ENCODE measurements around the gene TRPV2. TPM values are rescaled to one million over a fixed set of nuclear protein-coding genes. Genes with fewer than 3 reads are reported as not detected.

The TRPV2 gene
- total RNA-seq, 1 donor from 2014 or later = 14.5 TPM

DNA sequence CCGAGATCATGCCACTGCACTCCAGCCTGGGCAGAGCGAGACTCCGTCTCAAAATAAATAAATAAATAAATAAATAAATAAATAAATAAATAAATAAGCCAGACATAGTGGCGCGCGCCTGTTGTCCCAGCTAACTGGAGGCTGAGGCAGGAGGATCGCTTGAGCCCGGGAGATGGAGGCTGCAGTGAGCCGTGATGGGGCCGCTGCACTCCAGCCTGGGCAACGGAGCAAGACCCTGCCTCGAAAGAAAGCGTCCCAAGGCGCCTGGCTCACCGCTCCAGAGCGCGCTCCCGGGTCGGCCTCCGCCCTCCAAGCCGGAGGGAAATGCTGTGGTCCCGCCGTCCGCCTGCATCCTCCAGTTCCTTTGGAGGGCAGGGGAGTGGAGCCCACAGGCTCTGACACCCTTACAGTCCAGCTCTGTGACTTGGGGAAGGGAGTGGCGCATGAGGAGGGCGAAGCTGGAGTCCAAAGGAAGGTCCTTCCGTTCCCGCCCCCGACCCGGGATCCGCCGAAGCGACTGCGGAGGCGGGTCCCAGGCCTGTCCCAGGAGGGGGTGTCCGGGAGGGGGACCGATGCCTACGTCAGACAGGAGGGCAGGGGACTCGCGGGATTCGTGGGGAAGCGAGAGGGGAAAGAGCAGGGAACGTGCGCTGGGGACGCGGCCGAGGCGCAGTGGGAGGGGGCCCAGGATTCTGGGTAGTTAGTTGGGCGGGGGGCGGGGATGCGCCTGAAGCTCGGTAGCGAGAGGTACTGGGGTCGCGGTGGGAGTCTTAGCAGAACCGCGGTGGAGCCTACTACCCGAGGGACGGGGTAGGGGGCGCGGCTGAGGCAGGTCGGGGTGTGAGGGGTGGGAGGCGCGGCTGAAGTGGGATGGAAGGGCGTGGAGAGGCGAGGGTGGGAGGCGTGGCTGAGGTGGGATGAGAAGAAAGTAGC, 8.4 kb upstream of the TRPV2 start:
- DNase-seq (ENCODE audit: low read depth) = no peak

DNA sequence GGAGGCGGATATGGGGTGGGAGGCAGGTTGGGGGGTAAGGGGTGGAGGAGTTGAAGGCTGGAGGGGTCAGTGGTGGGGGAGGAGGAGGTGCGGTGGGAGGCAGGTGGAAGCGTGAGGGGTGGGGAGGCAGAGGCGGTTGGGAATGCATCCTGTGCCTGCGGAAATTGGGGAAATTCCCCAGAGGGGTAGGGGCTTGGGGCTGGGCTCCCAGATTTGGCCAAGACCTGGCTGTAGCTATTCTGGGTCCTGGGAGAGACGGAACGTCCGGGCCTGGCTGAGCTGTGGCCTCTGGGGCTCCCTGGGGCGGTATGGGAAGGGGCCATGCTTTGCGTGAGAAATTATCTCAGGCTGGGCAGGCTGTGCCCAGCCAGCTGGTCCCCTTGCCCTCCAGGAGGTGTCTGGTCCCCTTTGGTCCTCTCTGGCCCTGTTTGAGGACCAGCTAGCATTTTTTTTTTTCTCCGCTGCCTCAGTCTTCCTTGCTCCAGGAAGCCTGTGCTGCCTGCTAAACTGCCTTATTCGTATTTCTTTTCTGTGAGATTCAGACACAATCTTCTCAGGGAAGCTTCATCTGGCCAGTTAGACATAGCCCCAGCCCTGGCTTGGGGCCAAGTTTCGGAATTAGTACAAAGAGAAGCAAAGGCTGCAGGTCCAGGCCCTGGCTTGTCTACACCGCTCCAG, 7.3 kb upstream of the TRPV2 start:
- peak; percentile 35 for DNase-seq (ENCODE audit: low read depth)

DNA sequence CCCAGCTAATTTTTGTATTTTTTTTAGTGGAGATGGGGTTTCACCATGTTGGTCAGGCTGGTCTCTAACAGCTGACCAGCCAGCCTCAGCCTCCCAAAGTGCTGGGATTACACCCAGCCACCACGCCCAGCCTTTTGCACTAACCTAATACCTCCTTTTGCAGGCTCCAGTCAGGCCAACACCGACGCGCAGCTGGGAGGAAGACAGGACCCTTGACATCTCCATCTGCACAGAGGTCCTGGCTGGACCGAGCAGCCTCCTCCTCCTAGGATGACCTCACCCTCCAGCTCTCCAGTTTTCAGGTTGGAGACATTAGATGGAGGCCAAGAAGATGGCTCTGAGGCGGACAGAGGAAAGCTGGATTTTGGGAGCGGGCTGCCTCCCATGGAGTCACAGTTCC, 2.0 kb downstream of the TRPV2 start:
- DNase-seq (ENCODE audit: low read depth) = no peak

DNA sequence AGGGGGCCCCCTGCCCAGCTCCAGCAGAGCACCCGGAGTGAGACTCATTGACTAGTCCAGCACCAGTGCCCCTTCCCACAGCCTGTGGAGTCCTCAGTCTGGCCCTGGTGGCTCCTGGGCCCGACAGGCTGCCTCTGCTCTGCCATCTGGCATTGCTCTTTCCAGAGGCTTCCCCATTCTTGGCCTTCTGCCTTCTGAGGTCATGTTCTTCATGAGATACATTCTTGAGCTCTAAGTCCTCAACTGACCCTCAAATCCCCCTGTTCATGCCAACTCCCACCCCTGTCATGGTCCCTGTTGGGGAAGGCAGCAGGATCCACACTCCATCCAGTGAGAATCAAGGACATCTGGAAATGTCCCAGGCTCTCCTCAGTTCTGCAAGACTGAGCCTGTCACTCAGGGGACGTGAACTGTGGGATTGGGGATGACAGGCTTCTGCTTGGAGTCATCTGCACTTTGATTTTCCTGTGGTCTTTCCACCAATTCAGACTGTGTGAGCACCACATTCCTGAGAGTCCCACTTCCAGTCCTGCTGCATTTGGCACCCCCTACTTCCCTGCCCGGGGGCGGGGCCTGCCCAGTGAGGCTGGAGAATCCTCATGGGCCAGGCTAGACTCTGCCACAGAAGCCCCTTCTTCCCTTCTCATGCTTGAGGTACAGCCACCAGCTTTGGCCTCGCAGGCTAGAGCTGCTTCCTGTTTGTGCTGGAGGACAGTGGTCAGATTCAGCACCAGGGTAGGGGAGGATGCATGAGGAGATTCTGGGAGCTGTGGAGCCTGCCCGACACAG, 2.7 kb downstream of the TRPV2 start:
- peak; percentile 69 for DNase-seq (ENCODE audit: low read depth)

DNA sequence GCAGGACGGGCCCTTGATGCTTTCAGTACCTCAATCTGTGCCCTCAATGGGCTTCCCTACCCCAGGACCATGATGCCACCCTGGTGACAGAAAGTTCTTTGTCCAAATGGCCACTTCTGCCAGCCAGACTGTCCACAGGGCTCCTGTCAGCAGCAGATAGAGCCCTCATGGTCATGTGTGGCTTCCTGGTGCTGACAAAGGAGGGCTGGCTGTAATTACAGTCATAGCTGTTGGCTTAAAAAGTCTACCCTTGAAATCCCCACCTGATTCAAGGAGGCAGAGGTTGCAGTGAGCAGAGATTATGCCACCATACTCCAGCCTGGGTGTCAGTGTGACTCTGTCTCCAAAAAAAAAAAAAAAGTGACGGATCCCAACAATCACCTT, 3.3 kb downstream of the TRPV2 start:
- DNase-seq (ENCODE audit: low read depth) = peak; percentile 25

DNA sequence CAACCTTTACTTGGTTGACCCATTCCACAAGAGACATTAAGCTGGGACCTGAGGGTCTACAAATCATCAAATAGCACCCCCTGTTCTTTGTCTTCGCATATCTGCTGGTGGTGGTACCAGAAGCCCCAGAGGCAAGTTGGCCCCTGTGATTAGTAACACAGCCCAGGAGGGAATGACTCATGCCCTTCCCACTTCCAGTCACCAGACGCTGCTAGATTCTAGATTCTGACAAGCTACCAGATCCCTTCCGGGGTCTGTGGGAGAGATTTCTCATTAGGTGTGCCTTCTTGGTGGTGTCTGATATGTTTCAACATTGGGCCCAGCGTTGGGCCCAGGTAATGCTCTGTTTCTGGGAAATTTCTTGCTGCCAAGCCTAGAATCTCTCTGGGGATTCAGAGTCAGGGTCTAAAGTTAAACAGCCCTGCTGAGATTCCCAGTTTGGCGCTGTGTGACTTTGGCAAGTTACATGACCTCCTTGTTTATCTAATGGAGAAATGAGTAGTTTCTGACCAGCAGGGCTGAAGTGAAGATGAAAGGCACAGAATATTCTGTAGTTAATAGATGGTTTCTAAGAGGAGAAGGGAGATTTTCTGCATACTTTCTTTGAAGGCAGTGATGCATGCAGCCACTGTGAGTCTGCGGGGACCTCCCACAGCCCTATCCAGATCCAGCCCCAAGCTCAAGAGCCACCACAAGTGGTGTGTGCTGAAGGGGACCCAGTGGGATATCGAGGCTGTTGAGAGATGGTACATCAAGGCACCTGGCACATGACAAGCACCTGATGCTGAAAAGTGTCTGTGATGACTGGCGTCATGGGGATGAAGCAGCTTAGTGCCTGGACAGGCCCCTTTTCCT, 3.9 kb downstream of the TRPV2 start:
- DNase-seq (ENCODE audit: low read depth) = peak; percentile 92

DNA sequence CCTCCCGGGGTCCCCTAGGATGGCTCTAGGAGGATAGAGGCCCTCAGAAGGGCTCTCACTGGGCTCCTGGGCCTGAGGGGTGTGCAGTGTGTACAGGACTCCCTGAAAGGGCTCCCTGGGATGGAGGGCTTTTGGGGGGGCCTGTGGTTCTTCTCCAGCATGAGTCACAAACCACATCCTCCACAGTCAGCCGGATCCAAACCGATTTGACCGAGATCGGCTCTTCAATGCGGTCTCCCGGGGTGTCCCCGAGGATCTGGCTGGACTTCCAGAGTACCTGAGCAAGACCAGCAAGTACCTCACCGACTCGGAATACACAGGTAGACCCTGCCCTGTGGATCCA, 4.5 kb downstream of the TRPV2 start:
- peak; percentile 82 for DNase-seq (ENCODE audit: low read depth)

DNA sequence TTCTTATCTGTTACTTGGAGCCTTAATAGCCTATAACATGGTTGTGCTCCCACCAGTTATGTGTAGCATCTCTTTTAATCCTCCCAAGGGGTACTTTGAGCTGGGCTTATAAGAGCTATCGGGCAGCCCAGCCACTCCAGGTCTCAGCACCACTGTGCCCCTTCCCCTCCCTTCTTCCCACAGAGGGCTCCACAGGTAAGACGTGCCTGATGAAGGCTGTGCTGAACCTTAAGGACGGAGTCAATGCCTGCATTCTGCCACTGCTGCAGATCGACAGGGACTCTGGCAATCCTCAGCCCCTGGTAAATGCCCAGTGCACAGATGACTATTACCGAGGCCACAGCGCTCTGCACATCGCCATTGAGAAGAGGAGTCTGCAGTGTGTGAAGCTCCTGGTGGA, 7.0 kb downstream of the TRPV2 start:
- no peak for DNase-seq (ENCODE audit: low read depth)

DNA sequence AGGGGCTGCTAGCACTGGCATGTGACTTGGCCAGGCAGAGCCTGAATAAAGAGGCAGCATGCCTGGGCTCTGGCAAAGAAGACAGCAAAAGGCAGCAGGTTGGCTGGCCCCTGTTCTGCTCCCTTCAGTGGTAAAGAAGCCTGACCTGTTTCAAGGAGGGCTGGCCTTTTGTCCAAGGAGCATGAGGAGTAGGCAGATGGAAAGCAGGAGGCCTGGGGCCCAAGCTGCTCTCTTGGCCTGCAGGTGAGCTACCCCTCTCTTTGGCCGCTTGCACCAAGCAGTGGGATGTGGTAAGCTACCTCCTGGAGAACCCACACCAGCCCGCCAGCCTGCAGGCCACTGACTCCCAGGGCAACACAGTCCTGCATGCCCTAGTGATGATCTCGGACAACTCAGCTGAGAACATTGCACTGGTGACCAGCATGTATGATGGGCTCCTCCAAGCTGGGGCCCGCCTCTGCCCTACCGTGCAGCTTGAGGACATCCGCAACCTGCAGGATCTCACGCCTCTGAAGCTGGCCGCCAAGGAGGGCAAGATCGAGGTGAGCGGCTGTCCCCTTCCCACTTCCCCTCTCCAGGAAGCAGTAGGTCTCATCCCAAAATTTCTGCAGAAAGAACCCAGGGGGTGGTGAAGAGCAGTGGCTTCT, 8.0 kb downstream of the TRPV2 start:
- DNase-seq (ENCODE audit: low read depth) = no peak

DNA sequence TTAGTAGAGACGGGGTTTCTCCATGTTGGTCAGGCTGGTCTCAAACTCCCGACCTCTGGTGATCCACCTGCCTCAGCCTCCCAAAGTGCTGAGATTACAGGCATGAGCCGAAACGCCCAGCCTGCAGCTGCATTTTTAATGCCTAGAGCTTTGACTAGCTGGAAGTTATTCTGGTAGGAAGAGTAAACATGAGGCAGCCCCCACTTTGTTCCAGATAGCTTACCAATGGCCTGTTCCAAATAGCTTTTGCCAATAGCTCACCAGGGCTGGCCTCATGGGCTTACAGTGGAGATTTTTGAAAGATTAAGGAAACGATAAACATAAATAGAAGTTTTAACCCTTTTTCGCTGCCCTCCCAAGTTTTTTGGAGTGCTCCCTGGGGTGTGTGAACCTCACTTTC, 9.8 kb downstream of the TRPV2 start:
- no peak for DNase-seq (ENCODE audit: low read depth)

DNA sequence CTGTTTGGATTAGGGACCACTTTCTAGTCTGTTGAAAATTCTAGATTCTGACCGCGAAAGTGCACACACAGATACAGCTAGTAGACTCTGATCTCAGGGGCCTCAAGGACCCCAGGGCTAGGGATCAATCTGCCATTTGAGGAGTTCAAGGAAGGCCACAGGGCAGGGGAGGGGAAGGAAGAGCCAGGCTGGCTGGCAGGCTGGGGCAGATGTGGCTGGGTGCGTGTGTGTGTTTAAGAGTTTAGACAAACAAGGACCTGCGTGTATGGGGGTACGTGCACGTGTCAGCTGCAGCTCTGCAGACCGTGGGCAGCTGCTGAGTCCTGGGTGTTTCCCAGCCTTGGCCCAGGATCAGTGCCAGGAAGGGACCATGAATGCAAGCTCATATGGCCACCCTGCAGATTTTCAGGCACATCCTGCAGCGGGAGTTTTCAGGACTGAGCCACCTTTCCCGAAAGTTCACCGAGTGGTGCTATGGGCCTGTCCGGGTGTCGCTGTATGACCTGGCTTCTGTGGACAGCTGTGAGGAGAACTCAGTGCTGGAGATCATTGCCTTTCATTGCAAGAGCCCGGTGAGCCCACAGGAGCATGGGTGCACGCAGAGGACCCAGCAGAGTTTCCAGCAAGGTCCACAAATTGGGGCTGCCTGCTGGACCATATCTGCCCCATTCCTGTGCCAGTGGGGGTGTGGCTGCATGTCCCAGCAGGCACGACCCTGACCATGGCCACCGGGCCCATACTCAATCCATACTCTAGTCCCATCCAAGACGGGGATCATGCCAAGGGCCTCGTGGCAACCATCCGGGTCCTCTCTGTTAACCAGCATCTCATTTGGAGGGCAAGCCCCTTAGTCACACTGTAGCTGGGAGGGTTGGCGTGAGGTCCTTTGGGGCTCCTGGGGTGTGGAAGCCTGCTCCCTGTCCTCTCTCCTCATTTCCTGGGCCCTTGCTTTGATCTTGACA, 10.6 kb downstream of the TRPV2 start:
- no peak for DNase-seq (ENCODE audit: low read depth)

DNA sequence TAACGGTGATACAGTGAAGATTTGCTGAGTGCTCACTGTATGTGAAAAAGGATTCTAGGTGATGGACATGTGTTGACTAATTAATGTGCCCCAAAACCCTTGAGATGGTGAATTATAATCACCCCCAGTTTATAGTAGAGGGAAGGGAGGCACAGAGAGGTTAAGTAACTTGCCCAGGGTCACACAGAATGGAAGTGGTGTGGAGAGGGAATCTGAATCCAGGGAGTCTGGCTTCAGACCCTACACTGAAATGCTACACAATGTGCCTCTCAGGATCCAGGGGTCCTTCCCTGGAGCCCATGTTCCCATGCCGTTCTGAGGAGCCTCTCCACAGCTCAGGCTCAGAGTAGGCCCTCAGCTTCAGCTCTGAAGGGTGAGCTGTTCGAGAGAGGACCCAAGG, 11.6 kb downstream of the TRPV2 start:
- DNase-seq (ENCODE audit: low read depth) = no peak

DNA sequence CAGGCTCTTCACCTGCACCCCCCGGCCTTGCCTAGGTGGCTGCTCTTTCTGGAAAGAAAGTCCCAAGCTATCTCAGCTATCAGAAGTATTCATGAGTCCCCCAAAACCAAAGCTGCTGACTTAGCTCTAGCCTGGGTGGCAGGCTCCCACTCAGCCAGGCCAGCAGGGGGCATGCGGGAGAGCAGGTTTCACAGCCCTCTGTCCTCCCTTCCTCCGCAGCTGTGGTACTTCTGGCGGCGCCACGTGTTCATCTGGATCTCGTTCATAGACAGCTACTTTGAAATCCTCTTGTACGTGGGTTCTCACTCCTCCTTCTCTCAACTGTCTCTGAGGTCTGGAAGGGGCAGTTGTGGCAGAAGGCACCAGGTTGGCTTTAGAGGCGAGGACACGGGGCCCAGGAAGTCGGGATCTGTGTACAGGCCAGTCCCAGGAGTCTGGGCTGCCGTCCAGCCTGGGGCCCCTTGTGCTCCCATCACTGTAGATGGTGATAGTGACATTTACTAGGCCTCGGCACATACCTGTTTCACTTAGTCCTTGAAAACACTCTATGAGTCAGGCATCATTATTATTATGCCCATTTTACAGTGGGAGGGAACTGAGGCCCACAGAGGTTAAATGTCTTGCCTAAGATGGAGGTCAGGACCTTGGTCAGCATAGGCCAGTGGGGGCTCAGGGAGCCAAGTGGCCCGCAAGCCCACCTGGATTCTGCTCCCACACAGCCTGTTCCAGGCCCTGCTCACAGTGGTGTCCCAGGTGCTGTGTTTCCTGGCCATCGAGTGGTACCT, 12.9 kb downstream of the TRPV2 start:
- peak; percentile 30 for DNase-seq (ENCODE audit: low read depth)

DNA sequence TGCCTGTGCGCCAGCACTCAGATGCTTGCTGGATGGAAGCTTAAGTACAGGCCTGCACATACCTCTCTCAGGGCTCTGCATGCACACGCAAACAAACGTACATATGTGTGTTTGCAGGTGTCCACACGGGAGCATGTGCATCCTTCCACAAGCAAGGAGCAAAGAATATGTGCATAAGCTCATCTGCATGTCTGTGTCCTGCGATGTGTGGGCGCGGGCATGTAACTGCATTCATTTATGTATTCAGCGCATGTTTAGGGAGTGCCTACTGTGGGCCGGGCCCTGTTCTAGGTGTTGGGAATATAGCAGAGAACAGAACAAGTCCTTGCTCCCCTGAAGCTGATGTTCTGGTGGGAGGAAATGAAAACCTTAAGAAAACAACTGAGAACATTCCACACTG, 13.7 kb downstream of the TRPV2 start:
- DNase-seq (ENCODE audit: low read depth) = no peak

DNA sequence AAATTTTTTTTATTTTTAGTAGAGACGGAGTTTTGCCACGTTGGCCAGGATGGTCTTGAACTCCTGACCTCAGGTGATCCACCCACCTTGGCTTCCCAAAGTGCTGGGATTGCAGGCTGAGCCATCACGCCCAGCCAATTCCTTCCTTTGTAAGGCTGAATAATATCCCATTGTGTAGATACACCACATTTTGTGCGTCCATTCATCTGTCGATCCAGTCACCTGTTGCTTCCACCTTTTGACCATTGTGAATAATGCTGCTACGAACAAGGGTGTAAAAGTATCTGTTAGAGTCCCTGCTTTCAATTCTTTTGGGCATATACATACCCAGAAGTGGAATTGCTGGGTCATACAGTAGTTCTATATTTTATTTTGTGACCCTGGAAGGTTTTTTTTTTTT, 15.3 kb downstream of the TRPV2 start:
- no peak for DNase-seq (ENCODE audit: low read depth)

DNA sequence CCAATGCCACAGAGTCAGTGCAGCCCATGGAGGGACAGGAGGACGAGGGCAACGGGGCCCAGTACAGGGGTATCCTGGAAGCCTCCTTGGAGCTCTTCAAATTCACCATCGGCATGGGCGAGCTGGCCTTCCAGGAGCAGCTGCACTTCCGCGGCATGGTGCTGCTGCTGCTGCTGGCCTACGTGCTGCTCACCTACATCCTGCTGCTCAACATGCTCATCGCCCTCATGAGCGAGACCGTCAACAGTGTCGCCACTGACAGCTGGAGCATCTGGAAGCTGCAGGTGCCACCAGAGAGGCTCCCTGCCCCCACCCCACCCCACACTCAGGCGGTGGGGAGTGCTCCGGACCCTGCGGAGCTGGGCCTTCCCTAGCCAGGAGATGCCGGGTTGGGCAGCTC, 16.6 kb downstream of the TRPV2 start:
- DNase-seq (ENCODE audit: low read depth) = no peak

DNA sequence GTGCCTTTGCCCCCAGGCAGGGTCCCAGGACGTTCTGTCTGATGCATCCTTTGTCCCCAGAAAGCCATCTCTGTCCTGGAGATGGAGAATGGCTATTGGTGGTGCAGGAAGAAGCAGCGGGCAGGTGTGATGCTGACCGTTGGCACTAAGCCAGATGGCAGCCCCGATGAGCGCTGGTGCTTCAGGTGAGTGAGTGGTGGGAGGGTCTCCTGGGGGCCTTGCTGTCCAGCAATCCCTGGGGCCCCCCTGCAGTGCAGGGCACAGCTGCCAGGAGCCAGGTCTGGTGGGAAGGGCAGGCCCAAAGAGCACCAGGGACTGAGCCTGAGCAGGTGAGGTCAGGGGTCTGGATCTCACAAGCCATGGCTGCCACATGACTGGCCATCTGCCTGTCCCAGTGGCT, 18.1 kb downstream of the TRPV2 start:
- DNase-seq (ENCODE audit: low read depth) = no peak

DNA sequence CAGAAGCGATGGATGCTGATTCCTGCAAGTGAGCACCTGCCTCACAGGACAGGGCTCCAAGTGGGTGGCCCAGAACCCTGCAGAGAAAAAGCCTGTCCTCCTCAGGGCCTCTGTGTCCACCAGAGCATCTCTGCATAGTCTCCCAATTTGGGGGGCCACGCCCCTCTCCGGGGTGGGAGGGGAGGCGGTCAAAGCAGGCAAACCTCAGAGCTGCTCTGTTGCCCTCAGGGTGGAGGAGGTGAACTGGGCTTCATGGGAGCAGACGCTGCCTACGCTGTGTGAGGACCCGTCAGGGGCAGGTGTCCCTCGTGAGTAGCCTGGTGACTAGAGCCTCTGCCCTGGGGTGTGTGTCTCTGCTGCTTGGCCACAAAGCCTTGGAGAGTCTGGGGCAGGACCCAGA, 19.3 kb downstream of the TRPV2 start:
- DNase-seq (ENCODE audit: low read depth) = no peak
